Liver (tissue), 9 donors: ENCODE measurements around the gene ARPIN. TPM values are rescaled to one million over a fixed set of nuclear protein-coding genes. Genes with fewer than 3 reads are reported as not detected.

ENCODE experiments used
- DNase-seq: peaks from one replicate; pipeline ENCODE4 v3.0.0-alpha.2; 2017; ENCODE audit warnings: low spot score
- H3K27ac ChIP-seq, 2 donors: one replicate each; pipeline ENCODE4 v1.7.0; 2013; ENCODE audit warnings: inconsistent platforms in 2 of 2, low read length in 2 of 2, control low read depth in 1 of 2, low read depth in 1 of 2, mild to moderate bottlenecking in 1 of 2
- H3K27me3 ChIP-seq, 4 donors: one replicate each; pipeline versions ENCODE4 v1.6.1 to v1.7.0; 2013; ENCODE audit warnings: low read length in 3 of 4, inconsistent platforms in 1 of 4, mild to moderate bottlenecking in 1 of 4, moderate library complexity in 1 of 4; ENCODE audit not compliant: control insufficient read depth in 4 of 4, insufficient read depth in 4 of 4
- H3K36me3 ChIP-seq, 4 donors: one replicate each; pipeline versions ENCODE4 v1.6.1 to v1.7.0; 2013; ENCODE audit warnings: low read length in 3 of 4, mild to moderate bottlenecking in 3 of 4, low read depth in 1 of 4, moderate library complexity in 1 of 4; ENCODE audit not compliant: control insufficient read depth in 4 of 4, insufficient read depth in 3 of 4
- H3K4me1 ChIP-seq, 4 donors: one replicate each; pipeline versions ENCODE4 v1.6.1 to v1.7.0; 2013; ENCODE audit warnings: low read length in 3 of 4, mild to moderate bottlenecking in 3 of 4, moderate library complexity in 1 of 4; ENCODE audit not compliant: control insufficient read depth in 4 of 4, insufficient read depth in 4 of 4
- H3K4me3 ChIP-seq, 3 donors: one replicate each; pipeline versions ENCODE4 v1.6.1 to v1.7.0; 2013; ENCODE audit warnings: low read length in 3 of 3, control low read depth in 1 of 3, low read depth in 1 of 3, mild to moderate bottlenecking in 1 of 3
- H3K9ac ChIP-seq, 2 donors: one replicate each; pipeline ENCODE4 v1.7.0; 2013; ENCODE audit warnings: low read length in 2 of 2, mild to moderate bottlenecking in 2 of 2, moderate library complexity in 2 of 2, control low read depth in 1 of 2, low read depth in 1 of 2
- H3K9me3 ChIP-seq, 4 donors: one replicate each; pipeline versions ENCODE4 v1.6.1 to v1.7.0; 2013; ENCODE audit warnings: low read length in 3 of 4; ENCODE audit not compliant: control insufficient read depth in 4 of 4
- EGR1 ChIP-seq, 2 donors: IDR thresholded peaks; 2 replicates each; pipeline ENCODE4 v1.6.1; 2016 to 2018; ENCODE audit warnings: antibody characterized with exemption in 2 of 2, low read depth in 2 of 2
- FOXA1 ChIP-seq: IDR thresholded peaks from 2 replicates; pipeline ENCODE4 v1.6.1; 2016; ENCODE audit warnings: antibody characterized with exemption
- FOXA2 ChIP-seq: IDR thresholded peaks from 2 replicates; pipeline ENCODE4 v1.6.1; 2016; ENCODE audit warnings: antibody characterized with exemption
- GABPA ChIP-seq, 2 donors: IDR thresholded peaks in 1 of 2; conservative IDR thresholded peaks in 1 of 2; 2 replicates each; pipeline ENCODE4 v1.6.1; 2016; ENCODE audit warnings: antibody characterized with exemption in 2 of 2, mild to moderate bottlenecking in 1 of 2, moderate library complexity in 1 of 2
- HNF4A ChIP-seq, 2 donors: conservative IDR thresholded peaks; 2 replicates each; pipeline ENCODE4 v1.6.1; 2016; ENCODE audit warnings: antibody characterized with exemption in 2 of 2, mild to moderate bottlenecking in 2 of 2
- HNF4G ChIP-seq: IDR thresholded peaks from 2 replicates; pipeline ENCODE4 v1.6.1; 2016; ENCODE audit warnings: antibody characterized with exemption
- JUND ChIP-seq, 2 donors: IDR thresholded peaks; 2 replicates each; pipeline ENCODE4 v1.6.1; 2016; ENCODE audit warnings: antibody characterized with exemption in 2 of 2
- NR2F2 ChIP-seq: IDR thresholded peaks from 2 replicates; pipeline ENCODE4 v1.6.1; 2016; ENCODE audit warnings: antibody characterized with exemption
- RAD21 ChIP-seq, 2 donors: IDR thresholded peaks; 2 replicates each; pipeline ENCODE4 v1.6.1; 2016; ENCODE audit warnings: antibody characterized with exemption in 2 of 2, mild to moderate bottlenecking in 2 of 2
- RXRA ChIP-seq, 2 donors: IDR thresholded peaks; 2 replicates each; pipeline ENCODE4 v1.6.1; 2017 to 2018; ENCODE audit warnings: antibody characterized with exemption in 2 of 2, mild to moderate bottlenecking in 1 of 2
- SP1 ChIP-seq: IDR thresholded peaks from 2 replicates; pipeline ENCODE4 v1.6.1; 2018; ENCODE audit warnings: antibody characterized with exemption, mild to moderate bottlenecking
- TAF1 ChIP-seq: conservative IDR thresholded peaks from 2 replicates; pipeline ENCODE4 v1.6.1; 2016; ENCODE audit warnings: antibody characterized with exemption, mild to moderate bottlenecking
- YY1 ChIP-seq: IDR thresholded peaks from 2 replicates; pipeline ENCODE4 v1.6.1; 2016; ENCODE audit warnings: antibody characterized with exemption, mild to moderate bottlenecking
- WGBS: extraction: QIAGEN DNeasy Blood & Tissue Kit; methylation state at CpG from one replicate; pipeline ENCODE4 v1.1.7; 2013; 5-methylcytosine and 5-hydroxymethylcytosine counted together
- polyA plus RNA-seq, 2 donors: library from polyadenylated mRNA; stranded (reverse) in 1 of 2; unstranded in 1 of 2; fragments of 200-250 nt in 1 of 2; fragments of >200 nt in 1 of 2; fragmentation: Nextera tagmentation in 1 of 2; extraction: Ambion mirVana in 1 of 2; gene quantifications; one replicate each; pipeline versions ENCODE4 v1.2.1 to v1.2.3, GENCODE V29; 2013 to 2015
- total RNA-seq, 2 donors: library from RNA; depleted of rRNA; stranded (reverse); fragments of >200 nt; gene quantifications; one replicate each; pipeline ENCODE4 v1.2.3, GENCODE V29; 2014
- TF ChIP-seq, protein P1 (sequence below): fragments of 150-350 bp; IDR thresholded peaks from 2 replicates; pipeline ENCODE4 v1.5.1; 2017; ENCODE audit warnings: improper control_type of control experiment, low read depth, low read length; ENCODE audit not compliant: missing input control
- TF ChIP-seq, protein P2 (sequence below): IDR thresholded peaks from 2 replicates; pipeline ENCODE4 v1.6.1; 2016; ENCODE audit warnings: antibody characterized with exemption
- TF ChIP-seq, protein P3 (sequence below): IDR thresholded peaks from 2 replicates; pipeline ENCODE4 v1.6.1; 2016; ENCODE audit warnings: antibody characterized with exemption
- TF ChIP-seq, protein P4 (sequence below): IDR thresholded peaks from 2 replicates; pipeline ENCODE4 v1.6.1; 2016; ENCODE audit warnings: antibody characterized with exemption
- TF ChIP-seq, protein P5 (sequence below): IDR thresholded peaks from 2 replicates; pipeline ENCODE4 v1.6.1; 2016; ENCODE audit warnings: antibody characterized with exemption, mild to moderate bottlenecking
- donor health status: healthy.
- donor health status: healthy.
- donor health status: healthy.
- donor health status: healthy.
- donor health status: healthy.

The ARPIN gene
- total and polyA plus RNA-seq, 4 donors = 1.6 to 7.2 (median 3.5) TPM

DNA sequence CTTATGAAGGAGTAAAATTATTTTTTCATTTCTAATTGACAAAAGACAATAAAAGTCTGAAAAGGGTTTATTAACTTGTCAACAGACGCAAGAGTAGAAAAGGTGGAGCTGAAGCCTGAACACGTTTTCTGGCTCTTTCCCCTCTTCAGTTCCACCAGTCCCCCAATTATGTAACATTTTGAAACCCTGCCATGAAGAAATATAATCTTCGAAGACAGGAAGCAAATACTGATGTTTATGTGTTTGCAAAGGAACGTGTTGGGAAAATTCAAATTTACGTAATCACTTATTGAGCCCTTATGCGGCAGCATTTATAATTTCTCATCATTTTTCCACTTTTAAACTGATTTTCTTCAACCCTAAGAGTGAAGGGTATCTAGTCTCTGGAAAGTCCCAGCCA, 19.7 kb downstream of the ARPIN start:
- H3K27ac ChIP-seq = peak overlapping the region; percentile 88 to 96
- 15% methylated on average over 6 of the region's 6 CpGs for whole genome bisulfite sequencing

DNA sequence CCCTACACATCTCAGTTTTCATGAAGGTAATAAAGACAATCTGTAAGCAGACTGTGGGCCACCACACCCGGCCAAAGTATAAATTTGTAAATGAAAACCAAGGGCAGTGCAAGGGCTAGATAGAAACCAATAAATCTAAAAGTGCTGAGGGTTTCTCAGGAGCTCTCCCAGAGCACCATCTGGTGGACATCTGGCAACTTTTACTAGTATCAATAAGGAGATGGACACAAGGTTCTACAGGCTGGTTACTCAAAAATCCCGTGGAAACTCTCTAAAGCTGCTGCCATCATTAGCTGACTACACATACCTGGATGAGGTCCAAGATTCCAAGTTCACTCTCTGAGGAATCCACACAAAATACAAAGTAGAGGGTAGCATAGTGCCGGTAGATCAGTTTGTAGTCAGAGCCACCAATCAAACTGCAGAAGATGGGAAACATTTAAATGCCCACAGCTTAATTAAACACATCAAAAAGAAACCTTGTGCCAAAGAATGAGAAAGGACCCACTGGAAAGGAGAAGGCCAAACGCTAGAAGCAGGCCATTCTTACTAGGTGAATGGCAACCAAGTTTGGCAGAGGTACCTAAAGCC, 24.4 kb downstream of the ARPIN start:
- H3K9me3 ChIP-seq = no peaks in the 10 kb centered on the region
- no peak overlapping the region for H3K9ac ChIP-seq
- H3K4me3 ChIP-seq = no peak overlapping the region
- peaks cover 9 to 41% (median 29%) of the 10 kb centered on the region in 4 donors for H3K36me3 ChIP-seq
- H3K27ac ChIP-seq = no peak overlapping the region
- TF ChIP-seq, protein P1, sequence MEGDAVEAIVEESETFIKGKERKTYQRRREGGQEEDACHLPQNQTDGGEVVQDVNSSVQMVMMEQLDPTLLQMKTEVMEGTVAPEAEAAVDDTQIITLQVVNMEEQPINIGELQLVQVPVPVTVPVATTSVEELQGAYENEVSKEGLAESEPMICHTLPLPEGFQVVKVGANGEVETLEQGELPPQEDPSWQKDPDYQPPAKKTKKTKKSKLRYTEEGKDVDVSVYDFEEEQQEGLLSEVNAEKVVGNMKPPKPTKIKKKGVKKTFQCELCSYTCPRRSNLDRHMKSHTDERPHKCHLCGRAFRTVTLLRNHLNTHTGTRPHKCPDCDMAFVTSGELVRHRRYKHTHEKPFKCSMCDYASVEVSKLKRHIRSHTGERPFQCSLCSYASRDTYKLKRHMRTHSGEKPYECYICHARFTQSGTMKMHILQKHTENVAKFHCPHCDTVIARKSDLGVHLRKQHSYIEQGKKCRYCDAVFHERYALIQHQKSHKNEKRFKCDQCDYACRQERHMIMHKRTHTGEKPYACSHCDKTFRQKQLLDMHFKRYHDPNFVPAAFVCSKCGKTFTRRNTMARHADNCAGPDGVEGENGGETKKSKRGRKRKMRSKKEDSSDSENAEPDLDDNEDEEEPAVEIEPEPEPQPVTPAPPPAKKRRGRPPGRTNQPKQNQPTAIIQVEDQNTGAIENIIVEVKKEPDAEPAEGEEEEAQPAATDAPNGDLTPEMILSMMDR = peak; percentile 37
- TF ChIP-seq RAD21 (IDR thresholded peaks at IDR 0.05) (peak; percentile 78 to 81), SP1 (no peak)
- no peaks in the 10 kb centered on the region for H3K27me3 ChIP-seq
- peaks cover 1 to 17% (median 8%) of the 10 kb centered on the region in 4 donors for H3K4me1 ChIP-seq
- no peak for DNase-seq
- 52% methylated on average over 4 of the region's 4 CpGs for WGBS

More for the DNA sequence above, 19.7 kb downstream of the ARPIN start:
- peak overlapping the region; percentile 73 to 99 (median 86) for H3K4me3 ChIP-seq
- peak overlapping the region; percentile 97 to 99 for H3K9ac ChIP-seq
- no peaks in the 10 kb centered on the region for H3K9me3 ChIP-seq
- no peak for TF ChIP-seq JUND (IDR thresholded peaks at IDR 0.05)
- TF ChIP-seq GABPA (IDR thresholded peaks at IDR 0.05 in 1 of 2, conservative IDR thresholded peaks at IDR 0.05 in 1 of 2) = no peak
- TF ChIP-seq HNF4A (conservative IDR thresholded peaks at IDR 0.05) = no peak
- TF ChIP-seq, protein P2, sequence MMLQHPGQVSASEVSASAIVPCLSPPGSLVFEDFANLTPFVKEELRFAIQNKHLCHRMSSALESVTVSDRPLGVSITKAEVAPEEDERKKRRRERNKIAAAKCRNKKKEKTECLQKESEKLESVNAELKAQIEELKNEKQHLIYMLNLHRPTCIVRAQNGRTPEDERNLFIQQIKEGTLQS = no peak
- no peak for TF ChIP-seq HNF4G
- TF ChIP-seq FOXA2 = no peak
- no peak for TF ChIP-seq RXRA (IDR thresholded peaks at IDR 0.05)
- TF ChIP-seq RAD21 (IDR thresholded peaks at IDR 0.05) = no peak
- no peak for TF ChIP-seq NR2F2
- no peak for TF ChIP-seq EGR1 (IDR thresholded peaks at IDR 0.05; ENCODE audit: low read depth in 2 of 2)
- TF ChIP-seq, protein P3, sequence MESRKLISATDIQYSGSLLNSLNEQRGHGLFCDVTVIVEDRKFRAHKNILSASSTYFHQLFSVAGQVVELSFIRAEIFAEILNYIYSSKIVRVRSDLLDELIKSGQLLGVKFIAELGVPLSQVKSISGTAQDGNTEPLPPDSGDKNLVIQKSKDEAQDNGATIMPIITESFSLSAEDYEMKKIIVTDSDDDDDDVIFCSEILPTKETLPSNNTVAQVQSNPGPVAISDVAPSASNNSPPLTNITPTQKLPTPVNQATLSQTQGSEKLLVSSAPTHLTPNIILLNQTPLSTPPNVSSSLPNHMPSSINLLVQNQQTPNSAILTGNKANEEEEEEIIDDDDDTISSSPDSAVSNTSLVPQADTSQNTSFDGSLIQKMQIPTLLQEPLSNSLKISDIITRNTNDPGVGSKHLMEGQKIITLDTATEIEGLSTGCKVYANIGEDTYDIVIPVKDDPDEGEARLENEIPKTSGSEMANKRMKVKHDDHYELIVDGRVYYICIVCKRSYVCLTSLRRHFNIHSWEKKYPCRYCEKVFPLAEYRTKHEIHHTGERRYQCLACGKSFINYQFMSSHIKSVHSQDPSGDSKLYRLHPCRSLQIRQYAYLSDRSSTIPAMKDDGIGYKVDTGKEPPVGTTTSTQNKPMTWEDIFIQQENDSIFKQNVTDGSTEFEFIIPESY = no peak
- TF ChIP-seq, protein P4, sequence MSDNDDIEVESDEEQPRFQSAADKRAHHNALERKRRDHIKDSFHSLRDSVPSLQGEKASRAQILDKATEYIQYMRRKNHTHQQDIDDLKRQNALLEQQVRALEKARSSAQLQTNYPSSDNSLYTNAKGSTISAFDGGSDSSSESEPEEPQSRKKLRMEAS = no peak
- TF ChIP-seq FOXA1 = no peak
- no peak for TF ChIP-seq YY1
- TF ChIP-seq TAF1 = no peak
- TF ChIP-seq, protein P5, sequence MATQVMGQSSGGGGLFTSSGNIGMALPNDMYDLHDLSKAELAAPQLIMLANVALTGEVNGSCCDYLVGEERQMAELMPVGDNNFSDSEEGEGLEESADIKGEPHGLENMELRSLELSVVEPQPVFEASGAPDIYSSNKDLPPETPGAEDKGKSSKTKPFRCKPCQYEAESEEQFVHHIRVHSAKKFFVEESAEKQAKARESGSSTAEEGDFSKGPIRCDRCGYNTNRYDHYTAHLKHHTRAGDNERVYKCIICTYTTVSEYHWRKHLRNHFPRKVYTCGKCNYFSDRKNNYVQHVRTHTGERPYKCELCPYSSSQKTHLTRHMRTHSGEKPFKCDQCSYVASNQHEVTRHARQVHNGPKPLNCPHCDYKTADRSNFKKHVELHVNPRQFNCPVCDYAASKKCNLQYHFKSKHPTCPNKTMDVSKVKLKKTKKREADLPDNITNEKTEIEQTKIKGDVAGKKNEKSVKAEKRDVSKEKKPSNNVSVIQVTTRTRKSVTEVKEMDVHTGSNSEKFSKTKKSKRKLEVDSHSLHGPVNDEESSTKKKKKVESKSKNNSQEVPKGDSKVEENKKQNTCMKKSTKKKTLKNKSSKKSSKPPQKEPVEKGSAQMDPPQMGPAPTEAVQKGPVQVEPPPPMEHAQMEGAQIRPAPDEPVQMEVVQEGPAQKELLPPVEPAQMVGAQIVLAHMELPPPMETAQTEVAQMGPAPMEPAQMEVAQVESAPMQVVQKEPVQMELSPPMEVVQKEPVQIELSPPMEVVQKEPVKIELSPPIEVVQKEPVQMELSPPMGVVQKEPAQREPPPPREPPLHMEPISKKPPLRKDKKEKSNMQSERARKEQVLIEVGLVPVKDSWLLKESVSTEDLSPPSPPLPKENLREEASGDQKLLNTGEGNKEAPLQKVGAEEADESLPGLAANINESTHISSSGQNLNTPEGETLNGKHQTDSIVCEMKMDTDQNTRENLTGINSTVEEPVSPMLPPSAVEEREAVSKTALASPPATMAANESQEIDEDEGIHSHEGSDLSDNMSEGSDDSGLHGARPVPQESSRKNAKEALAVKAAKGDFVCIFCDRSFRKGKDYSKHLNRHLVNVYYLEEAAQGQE = no peak
- H3K4me1 ChIP-seq = peaks cover 2 to 23% (median 9%) of the 10 kb centered on the region in 4 donors
- H3K36me3 ChIP-seq = peaks cover 0 to 15% (median 10%) of the 10 kb centered on the region in 4 donors
- no peak for DNase-seq
- no peaks in the 10 kb centered on the region for H3K27me3 ChIP-seq
